Endothelial cell (in vitro differentiated cells): ENCODE data around the gene PDE4D. TPM values are rescaled to one million over a fixed set of nuclear protein-coding genes. Genes with fewer than 3 reads are reported as not detected.

ENCODE experiments used
- DNase-seq: peaks from one replicate; pipeline ENCODE4 v3.0.0; 2021; ENCODE audit warnings: low spot score
- H3K27ac Mint-ChIP-seq: one replicate; pipeline ENCODE4 v1.8.0; 2021; ENCODE audit warnings: mixed read lengths, inconsistent platforms; ENCODE audit not compliant: unreplicated experiment
- H3K27me3 Mint-ChIP-seq: one replicate; pipeline ENCODE4 v1.8.0; 2021; ENCODE audit warnings: mild to moderate bottlenecking, moderate library complexity, mixed read lengths, inconsistent platforms; ENCODE audit not compliant: unreplicated experiment
- H3K36me3 Mint-ChIP-seq: one replicate; pipeline ENCODE4 v1.8.0; 2021; ENCODE audit warnings: mild to moderate bottlenecking, low read depth, mixed read lengths, inconsistent platforms; ENCODE audit not compliant: unreplicated experiment
- H3K4me1 Mint-ChIP-seq: one replicate; pipeline ENCODE4 v1.8.0; 2021; ENCODE audit warnings: mild to moderate bottlenecking, mixed read lengths, inconsistent platforms; ENCODE audit not compliant: unreplicated experiment
- H3K4me3 Mint-ChIP-seq: one replicate; pipeline ENCODE4 v1.8.0; 2021; ENCODE audit warnings: mild to moderate bottlenecking, mixed read lengths, inconsistent platforms; ENCODE audit not compliant: unreplicated experiment
- H3K9me3 Mint-ChIP-seq: one replicate; pipeline ENCODE4 v1.8.0; 2021; ENCODE audit warnings: mixed read lengths, inconsistent platforms; ENCODE audit not compliant: unreplicated experiment
- total RNA-seq: library from RNA; stranded (reverse); fragmentation: NEBNext Ultra II Directional; extraction: Animal tissue kit (Norgen Biotek cat#: 25700); gene quantifications from one replicate; pipeline ENCODE4 v1.2.1, GENCODE V29; 2021; ENCODE audit not compliant: unreplicated experiment
- TF ChIP-seq, protein P1 (sequence below): fragments of 200-600 bp; sonication (generic); IDR thresholded peaks from one replicate; pipeline ENCODE4 v1.5.0; 2021; ENCODE audit warnings: antibody characterized with exemption; ENCODE audit not compliant: unreplicated experiment

The PDE4D gene
- total RNA-seq, 1 donor from 2014 or later: 9.4 TPM

DNA sequence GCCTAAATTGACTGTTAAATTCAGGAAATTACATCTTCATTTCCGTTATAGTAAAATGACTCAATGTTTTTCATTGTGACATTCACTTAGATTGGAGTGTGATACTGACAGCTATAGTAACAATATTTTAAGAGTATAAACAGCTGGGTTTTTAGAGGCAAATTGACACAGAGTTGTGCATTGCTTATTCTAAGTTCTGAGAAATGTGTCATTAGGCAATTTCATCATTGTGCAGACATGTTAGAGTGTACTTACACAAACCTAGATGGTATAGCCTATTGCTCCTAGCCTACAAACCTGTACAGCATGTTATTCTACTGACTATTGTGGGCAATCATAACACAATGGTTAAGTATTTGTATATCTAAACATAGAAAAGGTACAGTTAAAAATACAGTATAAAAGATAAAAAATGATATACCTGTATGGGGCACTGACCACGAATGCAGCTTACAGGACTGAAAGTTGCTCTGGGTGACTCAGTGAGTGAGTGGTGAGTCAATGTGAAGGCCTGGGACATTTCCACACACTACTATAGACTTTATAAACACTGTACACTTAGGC, 132.7 kb downstream of the PDE4D start:
- no peak for DNase-seq
- H3K27me3 Mint-ChIP-seq: no peaks in the 10 kb centered on the region
- no peaks in the 10 kb centered on the region for H3K9me3 Mint-ChIP-seq
- no peak overlapping the region for H3K4me3 Mint-ChIP-seq
- no peak overlapping the region for H3K27ac Mint-ChIP-seq
- no peaks in the 10 kb centered on the region for H3K36me3 Mint-ChIP-seq
- H3K4me1 Mint-ChIP-seq: peaks cover 12% of the 10 kb centered on the region
- TF ChIP-seq, protein P1, sequence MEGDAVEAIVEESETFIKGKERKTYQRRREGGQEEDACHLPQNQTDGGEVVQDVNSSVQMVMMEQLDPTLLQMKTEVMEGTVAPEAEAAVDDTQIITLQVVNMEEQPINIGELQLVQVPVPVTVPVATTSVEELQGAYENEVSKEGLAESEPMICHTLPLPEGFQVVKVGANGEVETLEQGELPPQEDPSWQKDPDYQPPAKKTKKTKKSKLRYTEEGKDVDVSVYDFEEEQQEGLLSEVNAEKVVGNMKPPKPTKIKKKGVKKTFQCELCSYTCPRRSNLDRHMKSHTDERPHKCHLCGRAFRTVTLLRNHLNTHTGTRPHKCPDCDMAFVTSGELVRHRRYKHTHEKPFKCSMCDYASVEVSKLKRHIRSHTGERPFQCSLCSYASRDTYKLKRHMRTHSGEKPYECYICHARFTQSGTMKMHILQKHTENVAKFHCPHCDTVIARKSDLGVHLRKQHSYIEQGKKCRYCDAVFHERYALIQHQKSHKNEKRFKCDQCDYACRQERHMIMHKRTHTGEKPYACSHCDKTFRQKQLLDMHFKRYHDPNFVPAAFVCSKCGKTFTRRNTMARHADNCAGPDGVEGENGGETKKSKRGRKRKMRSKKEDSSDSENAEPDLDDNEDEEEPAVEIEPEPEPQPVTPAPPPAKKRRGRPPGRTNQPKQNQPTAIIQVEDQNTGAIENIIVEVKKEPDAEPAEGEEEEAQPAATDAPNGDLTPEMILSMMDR: no peak

- Mint-ChIP-seq H3K4me3 (no peak overlapping the region), H3K27ac (no peak overlapping the region), H3K9me3 (no peaks in the 10 kb centered on the region), H3K4me1 (peaks cover 9% of the 10 kb centered on the region), H3K36me3 (no peaks in the 10 kb centered on the region), H3K27me3 (no peaks in the 10 kb centered on the region)
- TF ChIP-seq, protein P1: no peak
- no peak for DNase-seq
These were observed 133.8 kb downstream of the PDE4D start for GRCh38 chr5:59759600-59760351.

GRCh38 chr5:59758566-59758965, 135.0 kb downstream of the PDE4D start:
- no peaks in the 10 kb centered on the region for H3K36me3 Mint-ChIP-seq
- no peak overlapping the region for H3K4me3 Mint-ChIP-seq
- DNase-seq: no peak
- no peaks in the 10 kb centered on the region for H3K9me3 Mint-ChIP-seq
- no peak overlapping the region for H3K27ac Mint-ChIP-seq
- TF ChIP-seq, protein P1: no peak
- peaks cover 4% of the 10 kb centered on the region for H3K4me1 Mint-ChIP-seq
- no peaks in the 10 kb centered on the region for H3K27me3 Mint-ChIP-seq

GRCh38 chr5:59757442-59757841, 136.1 kb downstream of the PDE4D start:
- Mint-ChIP-seq H3K4me3 (no peak overlapping the region), H3K27me3 (no peaks in the 10 kb centered on the region), H3K4me1 (peaks cover 2% of the 10 kb centered on the region), H3K27ac (no peak overlapping the region), H3K36me3 (no peaks in the 10 kb centered on the region), H3K9me3 (no peaks in the 10 kb centered on the region)
- TF ChIP-seq, protein P1: no peak
- DNase-seq: no peak

- Mint-ChIP-seq H3K27ac (no peak overlapping the region), H3K27me3 (no peaks in the 10 kb centered on the region), H3K4me3 (no peak overlapping the region), H3K36me3 (no peaks in the 10 kb centered on the region), H3K4me1 (peaks cover 2% of the 10 kb centered on the region), H3K9me3 (no peaks in the 10 kb centered on the region)
- TF ChIP-seq, protein P1: no peak
- no peak for DNase-seq
These were observed 137.0 kb downstream of the PDE4D start for GRCh38 chr5:59756373-59757035.
